ENCODE results near the gene ADAMTSL2.

DNA sequence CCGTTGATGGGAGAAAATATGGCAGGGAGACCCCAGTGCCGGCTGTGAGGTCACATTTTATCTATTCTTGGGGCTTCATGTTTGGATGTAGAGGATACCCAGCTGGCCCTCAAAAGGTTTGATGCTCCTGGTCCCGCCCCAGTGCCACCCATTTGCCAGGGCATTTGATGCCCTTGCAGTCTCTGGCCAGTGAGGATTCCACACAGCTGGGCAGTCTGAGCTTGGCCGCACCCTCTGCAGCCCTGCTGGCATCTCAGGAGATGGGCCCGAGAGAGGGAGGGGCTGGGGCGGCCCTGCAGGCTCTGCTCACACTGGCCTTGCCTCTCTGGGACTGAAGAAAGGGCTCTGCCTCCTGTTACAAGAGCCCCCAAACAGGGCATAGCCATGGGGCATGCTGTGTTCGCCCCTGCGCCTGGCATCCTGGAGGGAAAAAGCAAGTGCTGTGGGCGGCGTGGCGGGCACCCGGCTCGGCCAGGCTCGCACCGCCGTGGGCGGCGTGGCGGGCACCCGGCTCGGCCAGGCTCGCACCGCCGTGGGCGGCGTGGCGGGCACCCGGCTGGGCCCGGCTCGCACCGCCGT, 27.6 kb downstream of the ADAMTSL2 start:
- TF ChIP-seq, protein P1, sequence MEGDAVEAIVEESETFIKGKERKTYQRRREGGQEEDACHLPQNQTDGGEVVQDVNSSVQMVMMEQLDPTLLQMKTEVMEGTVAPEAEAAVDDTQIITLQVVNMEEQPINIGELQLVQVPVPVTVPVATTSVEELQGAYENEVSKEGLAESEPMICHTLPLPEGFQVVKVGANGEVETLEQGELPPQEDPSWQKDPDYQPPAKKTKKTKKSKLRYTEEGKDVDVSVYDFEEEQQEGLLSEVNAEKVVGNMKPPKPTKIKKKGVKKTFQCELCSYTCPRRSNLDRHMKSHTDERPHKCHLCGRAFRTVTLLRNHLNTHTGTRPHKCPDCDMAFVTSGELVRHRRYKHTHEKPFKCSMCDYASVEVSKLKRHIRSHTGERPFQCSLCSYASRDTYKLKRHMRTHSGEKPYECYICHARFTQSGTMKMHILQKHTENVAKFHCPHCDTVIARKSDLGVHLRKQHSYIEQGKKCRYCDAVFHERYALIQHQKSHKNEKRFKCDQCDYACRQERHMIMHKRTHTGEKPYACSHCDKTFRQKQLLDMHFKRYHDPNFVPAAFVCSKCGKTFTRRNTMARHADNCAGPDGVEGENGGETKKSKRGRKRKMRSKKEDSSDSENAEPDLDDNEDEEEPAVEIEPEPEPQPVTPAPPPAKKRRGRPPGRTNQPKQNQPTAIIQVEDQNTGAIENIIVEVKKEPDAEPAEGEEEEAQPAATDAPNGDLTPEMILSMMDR (IDR thresholded peaks at IDR 0.05), result no peak
- TF ChIP-seq GABPB1 (CRISPR knock-in tag; IDR thresholded peaks at IDR 0.05) (no peak), ELF4 (CRISPR knock-in tag; IDR thresholded peaks at IDR 0.05; ENCODE audit: low read depth) (no peak), TCF7 (CRISPR knock-in tag; IDR thresholded peaks at IDR 0.05; ENCODE audit: low read depth) (no peak), IRF2 (CRISPR knock-in tag; IDR thresholded peaks at IDR 0.05; ENCODE audit: borderline replicate concordance, low read depth) (no peak)
- TF ChIP-seq, protein P2, sequence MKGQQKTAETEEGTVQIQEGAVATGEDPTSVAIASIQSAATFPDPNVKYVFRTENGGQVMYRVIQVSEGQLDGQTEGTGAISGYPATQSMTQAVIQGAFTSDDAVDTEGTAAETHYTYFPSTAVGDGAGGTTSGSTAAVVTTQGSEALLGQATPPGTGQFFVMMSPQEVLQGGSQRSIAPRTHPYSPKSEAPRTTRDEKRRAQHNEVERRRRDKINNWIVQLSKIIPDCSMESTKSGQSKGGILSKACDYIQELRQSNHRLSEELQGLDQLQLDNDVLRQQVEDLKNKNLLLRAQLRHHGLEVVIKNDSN (CRISPR knock-in tag; IDR thresholded peaks at IDR 0.05), result no peak
- TF ChIP-seq, protein P3, sequence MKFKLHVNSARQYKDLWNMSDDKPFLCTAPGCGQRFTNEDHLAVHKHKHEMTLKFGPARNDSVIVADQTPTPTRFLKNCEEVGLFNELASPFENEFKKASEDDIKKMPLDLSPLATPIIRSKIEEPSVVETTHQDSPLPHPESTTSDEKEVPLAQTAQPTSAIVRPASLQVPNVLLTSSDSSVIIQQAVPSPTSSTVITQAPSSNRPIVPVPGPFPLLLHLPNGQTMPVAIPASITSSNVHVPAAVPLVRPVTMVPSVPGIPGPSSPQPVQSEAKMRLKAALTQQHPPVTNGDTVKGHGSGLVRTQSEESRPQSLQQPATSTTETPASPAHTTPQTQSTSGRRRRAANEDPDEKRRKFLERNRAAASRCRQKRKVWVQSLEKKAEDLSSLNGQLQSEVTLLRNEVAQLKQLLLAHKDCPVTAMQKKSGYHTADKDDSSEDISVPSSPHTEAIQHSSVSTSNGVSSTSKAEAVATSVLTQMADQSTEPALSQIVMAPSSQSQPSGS (CRISPR knock-in tag; IDR thresholded peaks at IDR 0.05; ENCODE audit: borderline replicate concordance, low read depth), result no peak
- TF ChIP-seq, protein P4, sequence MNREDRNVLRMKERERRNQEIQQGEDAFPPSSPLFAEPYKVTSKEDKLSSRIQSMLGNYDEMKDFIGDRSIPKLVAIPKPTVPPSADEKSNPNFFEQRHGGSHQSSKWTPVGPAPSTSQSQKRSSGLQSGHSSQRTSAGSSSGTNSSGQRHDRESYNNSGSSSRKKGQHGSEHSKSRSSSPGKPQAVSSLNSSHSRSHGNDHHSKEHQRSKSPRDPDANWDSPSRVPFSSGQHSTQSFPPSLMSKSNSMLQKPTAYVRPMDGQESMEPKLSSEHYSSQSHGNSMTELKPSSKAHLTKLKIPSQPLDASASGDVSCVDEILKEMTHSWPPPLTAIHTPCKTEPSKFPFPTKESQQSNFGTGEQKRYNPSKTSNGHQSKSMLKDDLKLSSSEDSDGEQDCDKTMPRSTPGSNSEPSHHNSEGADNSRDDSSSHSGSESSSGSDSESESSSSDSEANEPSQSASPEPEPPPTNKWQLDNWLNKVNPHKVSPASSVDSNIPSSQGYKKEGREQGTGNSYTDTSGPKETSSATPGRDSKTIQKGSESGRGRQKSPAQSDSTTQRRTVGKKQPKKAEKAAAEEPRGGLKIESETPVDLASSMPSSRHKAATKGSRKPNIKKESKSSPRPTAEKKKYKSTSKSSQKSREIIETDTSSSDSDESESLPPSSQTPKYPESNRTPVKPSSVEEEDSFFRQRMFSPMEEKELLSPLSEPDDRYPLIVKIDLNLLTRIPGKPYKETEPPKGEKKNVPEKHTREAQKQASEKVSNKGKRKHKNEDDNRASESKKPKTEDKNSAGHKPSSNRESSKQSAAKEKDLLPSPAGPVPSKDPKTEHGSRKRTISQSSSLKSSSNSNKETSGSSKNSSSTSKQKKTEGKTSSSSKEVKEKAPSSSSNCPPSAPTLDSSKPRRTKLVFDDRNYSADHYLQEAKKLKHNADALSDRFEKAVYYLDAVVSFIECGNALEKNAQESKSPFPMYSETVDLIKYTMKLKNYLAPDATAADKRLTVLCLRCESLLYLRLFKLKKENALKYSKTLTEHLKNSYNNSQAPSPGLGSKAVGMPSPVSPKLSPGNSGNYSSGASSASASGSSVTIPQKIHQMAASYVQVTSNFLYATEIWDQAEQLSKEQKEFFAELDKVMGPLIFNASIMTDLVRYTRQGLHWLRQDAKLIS (CRISPR knock-in tag; IDR thresholded peaks at IDR 0.05; ENCODE audit: borderline replicate concordance), result no peak
- TF ChIP-seq, protein P5, sequence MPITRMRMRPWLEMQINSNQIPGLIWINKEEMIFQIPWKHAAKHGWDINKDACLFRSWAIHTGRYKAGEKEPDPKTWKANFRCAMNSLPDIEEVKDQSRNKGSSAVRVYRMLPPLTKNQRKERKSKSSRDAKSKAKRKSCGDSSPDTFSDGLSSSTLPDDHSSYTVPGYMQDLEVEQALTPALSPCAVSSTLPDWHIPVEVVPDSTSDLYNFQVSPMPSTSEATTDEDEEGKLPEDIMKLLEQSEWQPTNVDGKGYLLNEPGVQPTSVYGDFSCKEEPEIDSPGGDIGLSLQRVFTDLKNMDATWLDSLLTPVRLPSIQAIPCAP (CRISPR knock-in tag; IDR thresholded peaks at IDR 0.05), result no peak
- TF ChIP-seq, protein P6, sequence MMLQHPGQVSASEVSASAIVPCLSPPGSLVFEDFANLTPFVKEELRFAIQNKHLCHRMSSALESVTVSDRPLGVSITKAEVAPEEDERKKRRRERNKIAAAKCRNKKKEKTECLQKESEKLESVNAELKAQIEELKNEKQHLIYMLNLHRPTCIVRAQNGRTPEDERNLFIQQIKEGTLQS (CRISPR knock-in tag; conservative IDR thresholded peaks at IDR 0.05), result no peak
